Measurements from ENCODE around the gene TMEM114. TPM values are rescaled to one million over a fixed set of nuclear protein-coding genes. Genes with fewer than 3 reads are reported as not detected.
A peak's percentile ranks its signal among the peaks of the same experiment; 100 is the strongest.

TMEM114 gene
- total RNA-seq, 1 donor from 2014 or later, result not detected

DNA sequence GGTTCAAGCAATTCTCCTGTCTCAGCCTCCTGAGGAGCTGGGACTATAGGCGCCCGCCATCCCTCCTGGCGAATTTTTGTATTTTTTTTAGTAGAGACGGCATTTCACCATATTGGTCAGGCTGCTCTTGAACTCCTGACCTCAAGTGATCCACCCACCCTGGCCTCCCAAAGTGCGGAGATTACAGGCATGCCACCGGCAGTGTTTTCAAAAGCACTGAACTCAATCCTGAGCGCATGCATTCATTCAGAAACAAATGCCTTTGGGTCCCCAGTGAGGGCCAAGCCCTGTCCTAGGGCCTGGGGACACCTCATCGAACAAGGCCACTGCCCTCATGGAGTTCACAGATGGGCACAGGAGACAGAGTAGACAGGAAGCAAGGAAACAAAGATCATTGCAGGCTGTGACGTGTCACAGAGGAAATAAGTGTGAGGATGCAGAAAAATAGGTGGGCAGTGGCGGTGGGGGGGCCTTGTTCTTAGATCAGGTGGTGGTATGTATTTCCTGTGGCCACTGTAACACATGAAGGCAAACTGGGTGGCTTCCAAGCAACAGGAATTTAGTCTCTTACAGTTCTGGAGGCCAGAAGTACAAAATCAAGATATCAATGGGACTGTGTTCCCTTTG, 12.5 kb downstream of the TMEM114 start:
- TF ChIP-seq CTCF (IDR thresholded peaks at IDR 0.05; ENCODE audit: insufficient read depth, low read length, severe bottlenecking), result no peak
- Histone ChIP-seq H3K4me3 (ENCODE audit: low read depth, low read length) (no peak overlapping the region), H3K36me3 (ENCODE audit: control insufficient read depth, insufficient read depth, low read length) (no peaks in the 10 kb centered on the region), H3K27me3 (ENCODE audit: control insufficient read depth, insufficient read depth, low read length) (no peaks in the 10 kb centered on the region)
- FAIRE-seq, result no peak
- DNase-seq (ENCODE audit: low read depth), result no peak

DNA sequence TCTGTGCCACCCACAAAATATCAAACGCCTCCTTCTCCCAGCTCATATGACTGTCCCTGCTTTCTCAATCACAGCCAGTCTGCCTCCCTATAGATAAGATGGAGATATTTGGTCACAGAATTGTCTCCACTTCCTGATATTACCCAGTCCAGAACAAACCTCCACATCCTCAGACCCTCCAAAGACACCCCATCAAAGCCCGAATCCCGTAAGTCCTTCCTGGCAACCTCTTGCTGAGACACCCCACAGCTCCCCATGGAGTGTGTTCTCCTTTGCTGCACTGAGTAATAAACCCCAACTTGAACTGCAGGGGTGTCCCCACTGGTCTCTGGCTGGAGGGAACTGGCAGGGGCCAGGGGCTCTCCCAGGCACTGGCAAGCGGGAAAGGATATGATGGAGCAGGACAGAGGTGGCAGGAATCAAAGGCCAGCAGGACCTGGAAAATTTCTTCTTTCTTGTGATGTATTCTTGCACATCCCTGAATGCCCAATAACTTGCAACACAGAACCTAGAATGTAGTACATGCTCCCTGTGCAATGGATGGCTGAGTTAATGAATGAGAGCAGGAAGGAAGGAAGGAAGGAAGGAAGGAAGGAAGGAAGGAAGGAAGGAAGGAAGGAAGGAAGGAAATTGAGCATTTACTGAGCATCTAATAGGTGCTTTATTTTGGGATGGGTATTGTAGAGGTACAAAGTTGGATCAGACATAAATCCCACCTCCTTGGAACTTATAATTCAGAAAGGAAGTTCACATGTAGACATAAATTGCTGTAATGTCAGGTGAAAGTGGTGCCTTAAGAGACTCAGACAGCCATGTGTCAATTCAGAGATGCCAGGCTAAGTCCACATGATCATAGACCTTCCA, 13.9 kb downstream of the TMEM114 start:
- Histone ChIP-seq H3K4me3 (ENCODE audit: low read depth, low read length) (no peak overlapping the region), H3K27me3 (ENCODE audit: control insufficient read depth, insufficient read depth, low read length) (no peaks in the 10 kb centered on the region), H3K36me3 (ENCODE audit: control insufficient read depth, insufficient read depth, low read length) (no peaks in the 10 kb centered on the region)
- no peak for TF ChIP-seq CTCF (IDR thresholded peaks at IDR 0.05; ENCODE audit: insufficient read depth, low read length, severe bottlenecking)
- FAIRE-seq (no peak), DNase-seq (ENCODE audit: low read depth) (no peak)

DNA sequence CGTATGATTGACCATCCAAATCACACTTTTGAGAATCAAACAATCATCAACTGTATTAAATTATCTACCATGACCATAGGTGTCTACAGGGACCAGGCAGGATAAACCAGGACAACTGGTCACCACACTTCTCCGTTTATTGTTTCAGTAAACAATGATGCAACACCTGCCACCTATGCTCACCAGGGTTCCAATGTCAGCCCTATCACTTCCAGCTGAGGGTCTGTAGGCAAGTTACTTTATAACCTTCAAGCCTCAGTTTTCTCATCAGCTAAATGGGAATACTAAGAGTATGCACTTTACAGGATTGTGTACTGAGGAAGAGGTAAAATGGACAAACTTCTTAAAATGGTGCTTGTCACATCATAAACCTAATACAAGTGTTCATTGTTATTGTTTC, 14.9 kb downstream of the TMEM114 start:
- no peaks in the 10 kb centered on the region for H3K36me3 ChIP-seq (ENCODE audit: control insufficient read depth, insufficient read depth, low read length)
- no peak for TF ChIP-seq CTCF (IDR thresholded peaks at IDR 0.05; ENCODE audit: insufficient read depth, low read length, severe bottlenecking)
- DNase-seq (ENCODE audit: low read depth) (no peak), FAIRE-seq (no peak)
- H3K27me3 ChIP-seq (ENCODE audit: control insufficient read depth, insufficient read depth, low read length), result no peaks in the 10 kb centered on the region
- no peak overlapping the region for H3K4me3 ChIP-seq (ENCODE audit: low read depth, low read length)

DNA sequence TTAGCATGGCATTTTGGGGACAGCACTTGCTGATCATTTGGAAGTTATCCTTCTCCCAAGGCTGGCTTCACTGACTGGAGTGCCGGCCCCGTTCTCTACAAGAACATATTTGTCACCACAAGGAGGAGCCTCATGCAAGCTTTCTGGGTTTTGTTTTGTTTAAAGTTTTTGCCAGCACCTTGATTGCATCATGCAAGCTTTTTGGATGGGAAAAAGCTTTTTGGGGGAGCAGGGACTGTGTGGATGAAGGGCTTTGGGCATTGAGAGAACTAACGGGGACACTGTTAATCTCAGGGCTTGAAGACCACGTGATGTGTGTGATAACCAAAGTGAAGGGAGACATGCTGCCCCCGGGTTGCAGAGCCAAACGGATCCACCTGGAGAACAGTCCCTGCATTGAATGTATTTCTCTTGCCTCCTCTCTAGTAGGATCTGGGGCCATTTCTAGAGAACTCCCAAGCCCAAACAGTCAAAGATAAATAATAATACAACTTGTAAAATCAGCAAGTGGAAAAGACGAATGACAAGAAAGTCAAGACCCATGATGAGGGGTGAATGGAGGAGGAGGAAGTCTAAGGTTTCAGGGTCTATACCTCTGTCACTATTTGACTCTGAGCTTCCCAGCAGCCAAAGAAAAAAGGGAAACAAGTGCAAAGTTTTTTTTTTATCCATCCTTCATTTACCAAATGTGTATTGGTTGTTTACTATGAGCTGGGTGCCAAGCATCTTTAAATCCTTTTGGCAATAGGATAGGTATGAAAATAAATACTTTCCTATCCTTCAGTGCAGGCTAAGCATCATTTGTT, 17.2 kb downstream of the TMEM114 start:
- DNase-seq (ENCODE audit: low read depth), result peak; percentile 43
- TF ChIP-seq CTCF (IDR thresholded peaks at IDR 0.05; ENCODE audit: insufficient read depth, low read length, severe bottlenecking), result peak; percentile 65
- Histone ChIP-seq H3K36me3 (ENCODE audit: control insufficient read depth, insufficient read depth, low read length) (no peaks in the 10 kb centered on the region), H3K27me3 (ENCODE audit: control insufficient read depth, insufficient read depth, low read length) (no peaks in the 10 kb centered on the region), H3K4me3 (ENCODE audit: low read depth, low read length) (no peak overlapping the region)
- no peak for FAIRE-seq

- DNase-seq (ENCODE audit: low read depth) (no peak), FAIRE-seq (no peak)
- no peak overlapping the region for H3K4me3 ChIP-seq (ENCODE audit: low read depth, low read length)
- TF ChIP-seq CTCF (IDR thresholded peaks at IDR 0.05; ENCODE audit: insufficient read depth, low read length, severe bottlenecking), result no peak
- H3K27me3 ChIP-seq (ENCODE audit: control insufficient read depth, insufficient read depth, low read length), result no peaks in the 10 kb centered on the region
- H3K36me3 ChIP-seq (ENCODE audit: control insufficient read depth, insufficient read depth, low read length), result no peaks in the 10 kb centered on the region
Measured at GRCh38 chr16:8572063-8572918, 18.0 kb downstream of the TMEM114 start.

Measured in bronchial epithelial cell (primary cell).